K562 (cell line): Measurements from ENCODE around the gene CUX1. TPM values are rescaled to one million over a fixed set of nuclear protein-coding genes. Genes with fewer than 3 reads are reported as not detected.

Experiments
- ATAC-seq: fragments of 200-7000 bp; cut with Tn5 transposase; 3 replicates; pipeline ENCODE4 v1.9.1; 2020; ENCODE audit warnings: moderate library complexity
- BruUV-seq: library from RNA; stranded (reverse); fragments of 400-500 nt; replicated peaks from 2 replicates; lab custom pipeline; 2021; lab: Mats Ljungman, UMichigan
- CTCF ChIA-PET: fragments of 300-600 bp; formaldehyde crosslinking; extraction: SDS; loops from one replicate; lab custom pipeline; 2021; ENCODE audit warnings: low intra/inter-chr PET ratio; lab: Yijun Ruan, JAX
- POLR2A ChIA-PET: fragments of 300-600, 350-650 bp; sonication (Branson Sonifier 250); formaldehyde crosslinking; extraction: SDS; loops from one replicate; lab custom pipeline; 2021; ENCODE audit warnings: antibody characterized with exemption, inconsistent platforms; lab: Yijun Ruan, JAX
- DNase-seq, 4 experiments: peaks; one replicate each; pipeline versions ENCODE4 v3.0.0 to v3.0.0-alpha.2; 2011 to 2018; ENCODE audit warnings: low spot score in 3 of 4, mixed read lengths in 3 of 4; ENCODE audit errors: extremely low read depth in 1 of 4
- FAIRE-seq: peaks from 2 replicates; lab custom pipeline; 2011; peaks lifted over from hg19 to GRCh38; lab: Jason Lieb, UNC
- H2AFZ ChIP-seq: 2 replicates; pipeline ENCODE4 v1.6.0; 2011; ENCODE audit warnings: low read depth, low read length, control low read depth, inconsistent platforms
- H3K27ac ChIP-seq: fragments of 200-600 bp; 3 replicates; pipeline ENCODE4 v1.8.0; 2011; ENCODE audit warnings: low read depth, mild to moderate bottlenecking, control low read depth, inconsistent platforms, low read length, moderate library complexity, mixed read lengths; ENCODE audit errors: extremely low read depth
- H3K27me3 ChIP-seq, 2 experiments: fragments of 300-600 bp in 1 of 2; 2 replicates in 1 of 2; 3 replicates in 1 of 2; pipeline versions ENCODE4 v1.6.0 to v1.8.0; 2011; ENCODE audit warnings: inconsistent platforms in 2 of 2, low read length in 2 of 2, mild to moderate bottlenecking in 1 of 2, mixed read lengths in 1 of 2, moderate library complexity in 1 of 2; ENCODE audit not compliant: control insufficient read depth in 2 of 2, insufficient read depth in 2 of 2
- H3K36me3 ChIP-seq: fragments of 300-600 bp; 3 replicates; pipeline ENCODE4 v1.8.0; 2011; ENCODE audit warnings: mild to moderate bottlenecking, low read length, inconsistent platforms; ENCODE audit not compliant: control insufficient read depth, insufficient read depth
- H3K4me1 ChIP-seq, 2 experiments: fragments of 200-600 bp in 1 of 2; replicated peaks in 1 of 2; 2 replicates in 1 of 2; 3 replicates in 1 of 2; pipeline versions ENCODE4 v1.5.1 to v1.8.0; 2011; ENCODE audit warnings: inconsistent platforms in 2 of 2, low read length in 2 of 2, mild to moderate bottlenecking in 1 of 2, mixed read lengths in 1 of 2, moderate library complexity in 1 of 2; ENCODE audit not compliant: control insufficient read depth in 2 of 2, insufficient read depth in 2 of 2
- H3K4me2 ChIP-seq: 2 replicates; pipeline ENCODE4 v1.6.1; 2011; ENCODE audit warnings: low read length, control low read depth, inconsistent platforms, mixed read lengths; ENCODE audit not compliant: insufficient read depth
- H3K4me3 ChIP-seq: fragments of 200-600 bp; sonication (generic), shearing (Covaris generic); 2 replicates; pipeline ENCODE4 v1.5.1; 2016; ENCODE audit warnings: control low read depth, inconsistent platforms
- H3K79me2 ChIP-seq: fragments of 200-600 bp; 3 replicates; pipeline ENCODE4 v1.8.0; 2011; ENCODE audit warnings: low read length, inconsistent platforms; ENCODE audit not compliant: control insufficient read depth, insufficient read depth
- H3K9ac ChIP-seq, 2 experiments: 2 replicates each; pipeline versions ENCODE4 v1.6.0 to v1.6.1; 2011; ENCODE audit warnings: low read depth in 2 of 2, low read length in 2 of 2, control low read depth in 1 of 2, inconsistent platforms in 1 of 2, mild to moderate bottlenecking in 1 of 2, mixed read lengths in 1 of 2; ENCODE audit not compliant: insufficient read depth in 1 of 2
- H3K9me1 ChIP-seq: one replicate; pipeline ENCODE4 v1.6.0; 2011; ENCODE audit warnings: inconsistent platforms, mild to moderate bottlenecking, low read length, moderate library complexity; ENCODE audit not compliant: control insufficient read depth, insufficient read depth
- H3K9me3 ChIP-seq: replicated peaks from 2 replicates; pipeline ENCODE4 v1.5.1; 2011; ENCODE audit warnings: low read depth, low read length, inconsistent platforms; ENCODE audit not compliant: control insufficient read depth, insufficient read depth
- H4K20me1 ChIP-seq: replicated peaks from 2 replicates; pipeline ENCODE4 v1.6.1; 2011; ENCODE audit warnings: low read length, inconsistent platforms, mixed read lengths; ENCODE audit not compliant: control insufficient read depth, insufficient read depth
- ELK3 ChIP-seq: fragments of 450-650 bp; formaldehyde crosslinking; IDR thresholded peaks from 2 replicates; pipeline ENCODE4 v1.4.0; 2020; ENCODE audit warnings: mild to moderate bottlenecking
- GTF2A2 ChIP-seq: IDR thresholded peaks from 2 replicates; pipeline ENCODE4 v1.6.1; 2016; ENCODE audit warnings: mild to moderate bottlenecking, missing genetic modification characterization, missing compliant biosample characterization
- HNRNPK ChIP-seq: fragments of 200-400 bp; formaldehyde crosslinking; IDR thresholded peaks from one replicate; pipeline ENCODE4 v1.6.1; 2018; ENCODE audit warnings: mild to moderate bottlenecking, low read depth, low read length; ENCODE audit not compliant: poor library complexity, severe bottlenecking
- NCOR1 ChIP-seq: fragments of 450-650 bp; IDR thresholded peaks from 2 replicates; pipeline ENCODE4 v1.6.1; 2016; ENCODE audit warnings: mild to moderate bottlenecking, moderate library complexity
- TFAP4 ChIP-seq: sonication (generic); formaldehyde crosslinking; IDR thresholded peaks from 2 replicates; pipeline ENCODE4 v1.8.0; 2022; ENCODE audit warnings: missing genetic modification reagents, mild to moderate bottlenecking, moderate library complexity, borderline replicate concordance
- ZNF140 ChIP-seq: fragments of 250-450 bp; sonication (Bioruptor Pico); IDR thresholded peaks from 2 replicates; pipeline ENCODE4 v1.8.0; 2021; ENCODE audit warnings: moderate library complexity, mild to moderate bottlenecking, inconsistent platforms
- ZNF583 ChIP-seq: fragments of 250-450 bp; sonication (Bioruptor Pico); IDR thresholded peaks from 2 replicates; pipeline ENCODE4 v1.4.0; 2020
- ZNF76 ChIP-seq: fragments of 250-450 bp; sonication (Bioruptor Pico); IDR thresholded peaks from 2 replicates; pipeline ENCODE4 v1.4.0; 2020; ENCODE audit warnings: mild to moderate bottlenecking, moderate library complexity, borderline replicate concordance
- WGBS: fragments of 100-300 bp; shearing (Covaris generic); methylation state at CpG from one replicate; pipeline ENCODE4 v1.1.6; 2016; ENCODE audit warnings: low coverage, mixed read lengths; ENCODE audit not compliant: insufficient coverage; ENCODE audit errors: missing lambda C conversion rate; 5-methylcytosine and 5-hydroxymethylcytosine counted together
- in situ Hi-C: fragments of 300-500 bp; cut with MboI; formaldehyde crosslinking; loops from 4 replicates; pipeline ENCODE4 v1.15.0; 2018; ENCODE audit warnings: inconsistent platforms, mixed read lengths
- intact Hi-C: fragments of 100-400 bp; cut with micrococcal nuclease; formaldehyde crosslinking; loops from 2 replicates; pipeline ENCODE4 v1.14.2; 2022
- polyA plus RNA-seq, 8 experiments: library from polyadenylated mRNA; depleted of rRNA in 4 of 8; stranded (reverse) in 5 of 8; unstranded in 3 of 8; fragments of >200 nt; fragmentation: Nextera tagmentation in 2 of 8; fragmentation: Illumina TruSeq in 1 of 8; extraction: Ambion mirVana in 2 of 8; extraction: Trizol in 1 of 8; gene quantifications; 2 replicates each; pipeline versions ENCODE4 v1.2.1 to v1.2.3, GENCODE V29; 2011 to 2014; ENCODE audit warnings: inconsistent platforms in 1 of 8, missing spikeins in 1 of 8
- total RNA-seq, 7 experiments: library from RNA; depleted of rRNA in 6 of 7; stranded (reverse); fragments of >200 nt in 6 of 7; fragmentation: Illumina TruSeq in 2 of 7; extraction: Trizol in 2 of 7; gene quantifications; 2 replicates each; pipeline versions ENCODE4 v1.2.1 to v1.2.3, GENCODE V29; 2011 to 2021; ENCODE audit warnings: low replicate concordance in 1 of 7
- TF ChIP-seq, protein P1 (sequence below), 3 experiments: IDR thresholded peaks in 2 of 3; conservative IDR thresholded peaks in 1 of 3; 2 replicates each; pipeline ENCODE4 v1.5.1; 2011 to 2012; ENCODE audit warnings: low read length in 3 of 3, mild to moderate bottlenecking in 3 of 3, control low read depth in 2 of 3, improper control_type of control experiment in 1 of 3, inconsistent platforms in 1 of 3, low read depth in 1 of 3, mixed read lengths in 1 of 3, moderate library complexity in 1 of 3; ENCODE audit not compliant: insufficient read depth in 2 of 3

Gene CUX1
- total and polyA plus RNA-seq, 9 of the 15 experiments (the other 6 are each of a cell fraction or from before 2014, with no cell fraction given): 3.6 to 55.3 (median 25.2) TPM

DNA sequence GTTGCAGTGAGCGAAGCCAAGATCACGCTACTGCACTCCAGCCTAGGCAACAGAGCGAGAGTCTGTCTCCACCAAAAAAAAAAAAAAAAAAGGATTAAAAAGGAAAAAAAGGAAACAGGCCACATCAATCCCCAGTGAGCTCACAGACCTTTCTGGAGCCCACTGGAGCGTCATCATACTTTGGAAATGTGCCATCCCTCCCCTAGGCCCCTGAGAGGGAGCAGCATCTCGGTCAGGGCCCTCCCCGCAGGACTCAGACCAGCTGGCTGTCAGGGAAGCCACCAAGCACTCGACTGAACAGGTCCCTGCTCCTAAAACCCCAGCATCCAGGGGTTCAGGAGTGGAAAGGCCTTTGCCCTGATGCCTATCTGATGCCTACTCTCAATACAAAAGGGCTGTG lies 371.3 kb downstream of the CUX1 start:
- 74% methylated on average over 6 of the region's 7 CpGs for WGBS

More for the DNA sequence above, 371.3 kb downstream of the CUX1 start:
- no peak for TF ChIP-seq GTF2A2
- no peak for TF ChIP-seq NCOR1
- no peak for TF ChIP-seq TFAP4
- no peak for TF ChIP-seq ZNF140 (CRISPR knock-in tag)
- no peak for TF ChIP-seq HNRNPK
- no peak for TF ChIP-seq ELK3 (CRISPR knock-in tag)
- TF ChIP-seq, protein P1, sequence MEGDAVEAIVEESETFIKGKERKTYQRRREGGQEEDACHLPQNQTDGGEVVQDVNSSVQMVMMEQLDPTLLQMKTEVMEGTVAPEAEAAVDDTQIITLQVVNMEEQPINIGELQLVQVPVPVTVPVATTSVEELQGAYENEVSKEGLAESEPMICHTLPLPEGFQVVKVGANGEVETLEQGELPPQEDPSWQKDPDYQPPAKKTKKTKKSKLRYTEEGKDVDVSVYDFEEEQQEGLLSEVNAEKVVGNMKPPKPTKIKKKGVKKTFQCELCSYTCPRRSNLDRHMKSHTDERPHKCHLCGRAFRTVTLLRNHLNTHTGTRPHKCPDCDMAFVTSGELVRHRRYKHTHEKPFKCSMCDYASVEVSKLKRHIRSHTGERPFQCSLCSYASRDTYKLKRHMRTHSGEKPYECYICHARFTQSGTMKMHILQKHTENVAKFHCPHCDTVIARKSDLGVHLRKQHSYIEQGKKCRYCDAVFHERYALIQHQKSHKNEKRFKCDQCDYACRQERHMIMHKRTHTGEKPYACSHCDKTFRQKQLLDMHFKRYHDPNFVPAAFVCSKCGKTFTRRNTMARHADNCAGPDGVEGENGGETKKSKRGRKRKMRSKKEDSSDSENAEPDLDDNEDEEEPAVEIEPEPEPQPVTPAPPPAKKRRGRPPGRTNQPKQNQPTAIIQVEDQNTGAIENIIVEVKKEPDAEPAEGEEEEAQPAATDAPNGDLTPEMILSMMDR (IDR thresholded peaks at IDR 0.05 in 2 of 3, conservative IDR thresholded peaks at IDR 0.05 in 1 of 3; ENCODE audit: insufficient read depth in 2 of 3, low read depth in 1 of 3, low read length in 3 of 3): no peak
- TF ChIP-seq ZNF583 (CRISPR knock-in tag): no peak
- no peak for TF ChIP-seq ZNF76 (CRISPR knock-in tag)
- Histone ChIP-seq H3K4me2 (no peak overlapping the region), H3K27me3 (no peaks in the 10 kb centered on the region), H2AFZ (no peak overlapping the region), H3K27ac (no peak overlapping the region), H3K9me3 (no peaks in the 10 kb centered on the region), H3K79me2 (no peaks in the 10 kb centered on the region), H3K4me1 (no peaks in the 10 kb centered on the region), H3K9me1 (no peaks in the 10 kb centered on the region), H4K20me1 (no peaks in the 10 kb centered on the region), H3K36me3 (peaks cover 49% of the 10 kb centered on the region), H3K9ac (no peak overlapping the region), H3K4me3 (no peak overlapping the region)
- in situ Hi-C loops: no loop called here
- ATAC-seq (no peak; the same call in 2 of the 3 replicates), DNase-seq (no peak), FAIRE-seq (no peak)
- intact Hi-C loops: no loop called here
- ChIA-PET CTCF (no interaction called here), POLR2A (interaction anchor here (0.6 kb wide), 1 partner anchor 559 kb away, joined by 4 read pairs; no protein-coding TSS in a partner anchor)
- no TSS peak for BruUV-seq
